PFSK-1 (cell line): ENCODE results near the gene INPP5D.

Experiments
- FOXP2 ChIP-seq: optimal IDR thresholded peaks from 2 replicates; pipeline ENCODE3; 2011; ENCODE audit warnings: borderline replicate concordance, control low read depth, inconsistent platforms; ENCODE audit not compliant: insufficient read depth; ENCODE audit errors: extremely low read length, extremely low read depth
- POLR2AphosphoS5 ChIP-seq: IDR thresholded peaks from 2 replicates; pipeline ENCODE4 v1.6.1; 2012; ENCODE audit warnings: low read depth, mild to moderate bottlenecking, control low read depth, low read length, moderate library complexity
- REST ChIP-seq, 2 experiments: IDR thresholded peaks; 2 replicates each; pipeline versions ENCODE4 v1.6.1 to v1.8.0; 2011 to 2012; ENCODE audit warnings: low read depth in 2 of 2, low read length in 2 of 2, control low read depth in 1 of 2, inconsistent platforms in 1 of 2, mild to moderate bottlenecking in 1 of 2, moderate library complexity in 1 of 2; ENCODE audit not compliant: insufficient read depth in 1 of 2
- SIN3A ChIP-seq: IDR thresholded peaks from 2 replicates; pipeline ENCODE4 v1.6.1; 2012; ENCODE audit warnings: mild to moderate bottlenecking, low read length, moderate library complexity, borderline replicate concordance; ENCODE audit not compliant: insufficient read depth
- TAF1 ChIP-seq: IDR thresholded peaks from 2 replicates; pipeline ENCODE4 v1.6.1; 2012; ENCODE audit warnings: low read length, control low read depth, borderline replicate concordance; ENCODE audit not compliant: insufficient read depth

The INPP5D gene

GRCh38 chr2:233195027-233195426, 134.9 kb downstream of the INPP5D start:
- TF ChIP-seq FOXP2 (no peak), REST (IDR thresholded peaks at IDR 0.05; ENCODE audit: insufficient read depth in 1 of 2, low read depth in 2 of 2, low read length in 2 of 2) (no peak), TAF1 (no peak), POLR2AphosphoS5 (no peak), SIN3A (no peak)

- TF ChIP-seq REST (IDR thresholded peaks at IDR 0.05; ENCODE audit: insufficient read depth in 1 of 2, low read depth in 2 of 2, low read length in 2 of 2): no peak
- TF ChIP-seq FOXP2: no peak
- TF ChIP-seq SIN3A: no peak
- TF ChIP-seq TAF1: no peak
- TF ChIP-seq POLR2AphosphoS5: no peak
Observed at GRCh38 chr2:233197022-233197421, 136.9 kb downstream of the INPP5D start.

GRCh38 chr2:233198026-233198425, 137.9 kb downstream of the INPP5D start:
- no peak for TF ChIP-seq TAF1
- TF ChIP-seq SIN3A: no peak
- TF ChIP-seq REST (IDR thresholded peaks at IDR 0.05; ENCODE audit: insufficient read depth in 1 of 2, low read depth in 2 of 2, low read length in 2 of 2): no peak
- TF ChIP-seq POLR2AphosphoS5: no peak
- TF ChIP-seq FOXP2: no peak

- no peak for TF ChIP-seq POLR2AphosphoS5
- TF ChIP-seq TAF1: no peak
- TF ChIP-seq FOXP2: no peak
- no peak for TF ChIP-seq REST (IDR thresholded peaks at IDR 0.05; ENCODE audit: insufficient read depth in 1 of 2, low read depth in 2 of 2, low read length in 2 of 2)
- TF ChIP-seq SIN3A: no peak
Observed at GRCh38 chr2:233199870-233200269, 139.7 kb downstream of the INPP5D start.

- TF ChIP-seq FOXP2: no peak
- TF ChIP-seq POLR2AphosphoS5: no peak
- TF ChIP-seq REST (IDR thresholded peaks at IDR 0.05; ENCODE audit: insufficient read depth in 1 of 2, low read depth in 2 of 2, low read length in 2 of 2): no peak
- no peak for TF ChIP-seq SIN3A
- no peak for TF ChIP-seq TAF1
Observed at GRCh38 chr2:233201258-233202013, 141.3 kb downstream of the INPP5D start.
